ENCODE data around the gene KIDINS220. TPM values are rescaled to one million over a fixed set of nuclear protein-coding genes. Genes with fewer than 3 reads are reported as not detected.

KIDINS220 gene
- 10 to 100 TPM; 37.1 to 51.0 TPM for total RNA-seq

DNA sequence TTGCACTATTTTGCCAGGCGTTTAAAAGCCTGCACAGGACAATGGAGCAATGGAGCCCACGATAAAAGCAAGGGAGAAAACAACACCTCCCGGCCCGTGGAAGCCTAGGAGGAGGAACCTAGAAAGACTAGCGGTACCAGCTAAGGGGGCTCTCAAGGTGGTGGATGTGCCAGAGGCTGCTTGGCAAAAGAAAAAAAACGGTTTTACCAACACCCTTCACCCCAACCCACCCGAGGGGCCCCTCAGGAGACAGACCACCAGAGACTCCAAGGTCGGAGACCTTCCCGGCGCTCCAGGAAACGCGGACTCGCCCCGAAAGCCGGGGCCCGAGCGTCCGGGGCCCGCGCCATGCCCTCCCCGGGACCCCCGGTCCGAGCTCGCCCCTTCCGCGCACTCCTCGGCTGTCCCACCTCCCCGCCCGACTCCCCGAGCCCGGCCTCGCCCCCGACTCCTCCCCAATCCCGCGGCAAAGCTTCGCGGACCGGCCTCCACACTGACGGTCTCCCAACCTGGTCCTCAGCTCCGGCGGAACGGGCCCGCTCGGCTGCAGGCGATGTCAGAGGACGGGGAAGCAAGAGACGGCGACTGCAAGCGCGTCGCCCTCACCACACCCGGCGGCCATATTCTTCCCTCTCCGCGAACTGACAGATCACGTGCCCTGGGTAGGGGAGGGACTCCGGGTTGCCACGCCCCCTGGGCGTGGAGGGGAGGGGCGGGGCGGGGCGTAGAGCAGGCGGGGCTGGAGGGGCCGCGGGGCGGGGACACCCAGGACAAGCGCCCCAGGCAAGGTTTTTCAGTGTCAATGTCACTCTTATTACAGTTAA, at the start of gene KIDINS220:
KIDINS220 (minus strand) TSS at position 643 of the 824 bp plus-strand sequence. CDS start 10,520 bp downstream, outside the sequence.
- intact Hi-C loops (cut with DNase I): no loop called here
- Histone ChIP-seq H3K27me3 (no peaks in the 10 kb centered on the region), H3K9me3 (no peaks in the 10 kb centered on the region), H3K27ac (peak within 1 kb of the TSS; percentile 70), H3K9ac (ENCODE audit: low read depth in 2 of 2, low read length in 2 of 2) (peak within 1 kb of the TSS; percentile 85 to 98), H3K36me3 (no peaks in the 10 kb centered on the region), H3K4me1 (no peaks in the 10 kb centered on the region), H3K4me3 (peak within 1 kb of the TSS; percentile 99)
- TF ChIP-seq, protein P1, sequence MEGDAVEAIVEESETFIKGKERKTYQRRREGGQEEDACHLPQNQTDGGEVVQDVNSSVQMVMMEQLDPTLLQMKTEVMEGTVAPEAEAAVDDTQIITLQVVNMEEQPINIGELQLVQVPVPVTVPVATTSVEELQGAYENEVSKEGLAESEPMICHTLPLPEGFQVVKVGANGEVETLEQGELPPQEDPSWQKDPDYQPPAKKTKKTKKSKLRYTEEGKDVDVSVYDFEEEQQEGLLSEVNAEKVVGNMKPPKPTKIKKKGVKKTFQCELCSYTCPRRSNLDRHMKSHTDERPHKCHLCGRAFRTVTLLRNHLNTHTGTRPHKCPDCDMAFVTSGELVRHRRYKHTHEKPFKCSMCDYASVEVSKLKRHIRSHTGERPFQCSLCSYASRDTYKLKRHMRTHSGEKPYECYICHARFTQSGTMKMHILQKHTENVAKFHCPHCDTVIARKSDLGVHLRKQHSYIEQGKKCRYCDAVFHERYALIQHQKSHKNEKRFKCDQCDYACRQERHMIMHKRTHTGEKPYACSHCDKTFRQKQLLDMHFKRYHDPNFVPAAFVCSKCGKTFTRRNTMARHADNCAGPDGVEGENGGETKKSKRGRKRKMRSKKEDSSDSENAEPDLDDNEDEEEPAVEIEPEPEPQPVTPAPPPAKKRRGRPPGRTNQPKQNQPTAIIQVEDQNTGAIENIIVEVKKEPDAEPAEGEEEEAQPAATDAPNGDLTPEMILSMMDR (IDR thresholded peaks at IDR 0.05): no peak
- peak; percentile 92 for DNase-seq

DNA sequence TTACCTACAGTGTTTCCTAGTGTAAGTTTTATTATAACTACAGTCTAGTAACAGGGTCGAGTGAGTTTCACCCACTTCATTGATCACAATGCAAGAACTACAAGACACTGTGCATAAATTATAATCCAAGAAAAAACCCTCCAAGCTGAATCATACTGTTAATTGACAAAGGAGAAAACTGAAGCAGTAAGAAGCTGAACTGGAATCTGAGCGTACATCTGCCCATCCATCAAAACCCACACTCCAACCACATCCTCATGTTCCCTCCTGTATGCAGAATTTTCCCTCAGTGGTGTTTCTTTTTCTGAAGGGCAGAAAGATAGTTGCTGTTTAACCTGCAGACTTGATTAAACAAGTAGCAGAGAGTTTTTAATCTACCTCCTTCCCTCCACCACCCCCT, 49.5 kb upstream of the KIDINS220 start:
- TF ChIP-seq, protein P1 (IDR thresholded peaks at IDR 0.05): no peak
- no peaks in the 10 kb centered on the region for H3K9me3 ChIP-seq
- peaks cover 7% of the 10 kb centered on the region for H3K4me1 ChIP-seq
- H3K4me3 ChIP-seq: no peak overlapping the region
- H3K27ac ChIP-seq: no peak overlapping the region
- no peak overlapping the region for H3K9ac ChIP-seq (ENCODE audit: low read depth in 2 of 2, low read length in 2 of 2)
- H3K36me3 ChIP-seq: no peaks in the 10 kb centered on the region
- no peaks in the 10 kb centered on the region for H3K27me3 ChIP-seq
- DNase-seq: no peak
- intact Hi-C loops (cut with DNase I): loop anchor here (10.0 kb wide), 1 partner anchor 108 kb away; no protein-coding TSS in a partner anchor

DNA sequence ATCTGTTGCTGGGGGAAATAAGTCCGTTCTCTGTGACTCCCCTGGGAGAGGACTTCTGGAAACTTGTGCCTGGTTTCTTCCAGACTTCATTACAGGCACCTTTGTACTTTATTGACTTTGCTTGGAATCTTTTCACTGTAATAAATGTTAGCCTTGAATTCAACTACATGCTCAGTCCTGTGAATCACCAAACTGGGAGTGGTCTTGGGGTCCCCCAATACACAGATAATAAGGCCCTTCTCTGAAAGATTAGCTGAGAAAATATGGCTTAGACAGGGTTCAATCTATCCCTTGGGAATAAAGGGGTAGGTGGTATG, 48.7 kb upstream of the KIDINS220 start:
- Histone ChIP-seq H3K4me3 (no peak overlapping the region), H3K9me3 (no peaks in the 10 kb centered on the region), H3K27me3 (no peaks in the 10 kb centered on the region), H3K36me3 (no peaks in the 10 kb centered on the region), H3K27ac (peak overlapping the region; percentile 15), H3K9ac (ENCODE audit: low read depth in 2 of 2, low read length in 2 of 2) (no peak overlapping the region), H3K4me1 (peaks cover 7% of the 10 kb centered on the region)
- TF ChIP-seq, protein P1 (IDR thresholded peaks at IDR 0.05): no peak
- no peak for DNase-seq
- intact Hi-C loops (cut with DNase I): loop anchor here (10.0 kb wide), 1 partner anchor 109 kb away; no protein-coding TSS in a partner anchor

- Histone ChIP-seq H3K4me3 (no peak overlapping the region), H3K9ac (ENCODE audit: low read depth in 2 of 2, low read length in 2 of 2) (no peak overlapping the region), H3K4me1 (peaks cover 7% of the 10 kb centered on the region), H3K36me3 (no peaks in the 10 kb centered on the region), H3K9me3 (no peaks in the 10 kb centered on the region), H3K27ac (peak overlapping the region; percentile 15), H3K27me3 (no peaks in the 10 kb centered on the region)
- TF ChIP-seq, protein P1 (IDR thresholded peaks at IDR 0.05): no peak
- no peak for DNase-seq
- intact Hi-C loops (cut with DNase I): loop anchor here (10.0 kb wide), 1 partner anchor 109 kb away; no protein-coding TSS in a partner anchor
Measured at GRCh38 chr2:8885449-8886201, 48.2 kb upstream of the KIDINS220 start.

GRCh38 chr2:8884812-8885211, 47.4 kb upstream of the KIDINS220 start:
- intact Hi-C loops (cut with DNase I): loop anchor here (10.0 kb wide), 1 partner anchor 110 kb away; no protein-coding TSS in a partner anchor
- DNase-seq: no peak
- H3K27me3 ChIP-seq: no peaks in the 10 kb centered on the region

More at GRCh38 chr2:8884812-8885211, 47.4 kb upstream of the KIDINS220 start:
- TF ChIP-seq, protein P1 (IDR thresholded peaks at IDR 0.05): no peak
- H3K4me3 ChIP-seq: no peak overlapping the region
- H3K9ac ChIP-seq (ENCODE audit: low read depth in 2 of 2, low read length in 2 of 2): no peak overlapping the region
- H3K4me1 ChIP-seq: peaks cover 7% of the 10 kb centered on the region
- H3K9me3 ChIP-seq: no peaks in the 10 kb centered on the region
- H3K36me3 ChIP-seq: no peaks in the 10 kb centered on the region
- H3K27ac ChIP-seq: no peak overlapping the region
